ENCODE measurements around the gene SPRYD3.

SPRYD3 gene

DNA sequence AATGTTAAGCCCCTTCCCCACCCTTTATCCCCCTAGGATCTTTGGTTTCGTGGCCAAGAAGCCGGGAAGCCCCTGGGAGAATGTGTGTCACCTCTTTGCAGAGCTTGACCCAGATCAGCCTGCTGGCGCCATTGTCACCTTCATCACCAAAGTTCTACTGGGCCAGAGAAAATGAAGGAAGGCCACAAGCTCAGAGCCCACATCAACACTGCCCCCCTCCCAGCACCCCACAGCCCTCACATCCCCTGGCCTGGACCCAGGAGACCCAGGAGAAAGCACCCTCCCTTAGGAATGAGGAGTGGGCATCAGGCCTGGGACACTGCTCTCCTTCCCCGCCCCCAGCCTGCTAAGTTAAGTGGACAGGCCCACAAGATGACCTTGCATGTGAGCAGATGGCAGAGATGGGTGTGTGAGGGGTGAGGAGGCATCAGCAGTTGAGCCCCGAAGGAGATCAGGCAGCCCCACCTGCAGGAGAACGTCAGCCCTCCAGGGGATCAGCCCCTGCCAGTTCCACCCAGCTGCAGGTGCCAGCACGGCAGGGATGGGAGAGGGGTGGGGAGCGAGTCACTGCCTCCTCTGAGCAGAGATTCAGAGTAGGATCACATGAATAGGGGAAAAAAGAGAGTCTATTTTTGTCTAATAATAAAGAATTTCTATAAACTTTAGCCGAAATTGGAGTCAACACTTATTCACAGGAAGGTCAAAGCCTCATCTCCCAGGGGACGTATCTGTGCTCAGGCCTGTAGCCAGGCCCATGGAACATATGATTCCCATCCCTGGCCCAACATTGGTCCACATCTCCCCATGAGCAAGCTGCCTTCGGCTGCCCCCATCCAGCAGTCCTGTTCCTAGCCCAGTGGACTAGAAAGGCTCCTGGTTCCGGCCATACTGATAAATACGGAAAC, 15.2 kb downstream of the SPRYD3 start:
- no peak overlapping the region for H3K27ac Mint-ChIP-seq
- H3K4me3 Mint-ChIP-seq = no peak overlapping the region
- H3K27me3 Mint-ChIP-seq = no peaks in the 10 kb centered on the region
- H3K9me3 Mint-ChIP-seq = no peaks in the 10 kb centered on the region
- H3K4me1 Mint-ChIP-seq (ENCODE audit: low read depth) = peaks cover 5% of the 10 kb centered on the region
- H3K36me3 Mint-ChIP-seq (ENCODE audit: low read depth) = peaks cover 15% of the 10 kb centered on the region

DNA sequence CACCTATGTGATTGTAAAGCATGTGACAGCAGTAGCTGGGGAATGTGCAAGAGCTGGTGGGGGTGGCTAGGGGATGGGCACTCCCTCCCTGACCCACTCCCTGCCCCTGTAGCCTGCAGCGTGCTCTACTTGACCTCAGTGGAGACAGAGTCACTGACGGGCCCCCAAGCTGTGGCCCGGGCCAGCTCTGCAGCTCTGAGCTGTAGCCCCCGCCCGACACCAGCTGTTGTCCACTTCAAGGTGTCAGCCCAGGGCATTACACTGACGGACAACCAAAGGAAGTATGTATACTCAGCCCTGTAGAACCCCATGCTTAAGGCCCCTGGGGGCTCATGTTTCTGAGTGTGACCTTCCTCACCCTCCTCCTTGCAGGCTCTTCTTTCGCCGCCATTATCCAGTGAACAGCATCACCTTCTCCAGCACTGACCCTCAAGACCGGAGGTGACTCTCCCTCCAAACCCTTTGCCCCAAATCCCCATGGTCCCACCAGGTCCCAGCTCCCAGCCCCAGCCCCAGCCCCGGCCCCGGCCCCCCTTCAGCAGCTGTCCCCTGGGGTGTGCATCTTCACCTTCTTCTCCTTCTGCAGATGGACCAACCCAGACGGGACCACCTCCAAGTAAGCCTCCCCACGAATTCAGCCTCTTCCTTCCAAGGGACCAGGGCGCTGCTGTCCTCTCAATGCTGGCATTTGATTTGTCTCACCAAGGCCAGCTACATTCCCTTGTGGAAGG, 16.0 kb downstream of the SPRYD3 start:
- no peak overlapping the region for H3K4me3 Mint-ChIP-seq
- H3K4me1 Mint-ChIP-seq (ENCODE audit: low read depth) = peaks cover 5% of the 10 kb centered on the region
- no peaks in the 10 kb centered on the region for H3K27me3 Mint-ChIP-seq
- peaks cover 15% of the 10 kb centered on the region for H3K36me3 Mint-ChIP-seq (ENCODE audit: low read depth)
- no peak overlapping the region for H3K27ac Mint-ChIP-seq
- H3K9me3 Mint-ChIP-seq = no peaks in the 10 kb centered on the region

DNA sequence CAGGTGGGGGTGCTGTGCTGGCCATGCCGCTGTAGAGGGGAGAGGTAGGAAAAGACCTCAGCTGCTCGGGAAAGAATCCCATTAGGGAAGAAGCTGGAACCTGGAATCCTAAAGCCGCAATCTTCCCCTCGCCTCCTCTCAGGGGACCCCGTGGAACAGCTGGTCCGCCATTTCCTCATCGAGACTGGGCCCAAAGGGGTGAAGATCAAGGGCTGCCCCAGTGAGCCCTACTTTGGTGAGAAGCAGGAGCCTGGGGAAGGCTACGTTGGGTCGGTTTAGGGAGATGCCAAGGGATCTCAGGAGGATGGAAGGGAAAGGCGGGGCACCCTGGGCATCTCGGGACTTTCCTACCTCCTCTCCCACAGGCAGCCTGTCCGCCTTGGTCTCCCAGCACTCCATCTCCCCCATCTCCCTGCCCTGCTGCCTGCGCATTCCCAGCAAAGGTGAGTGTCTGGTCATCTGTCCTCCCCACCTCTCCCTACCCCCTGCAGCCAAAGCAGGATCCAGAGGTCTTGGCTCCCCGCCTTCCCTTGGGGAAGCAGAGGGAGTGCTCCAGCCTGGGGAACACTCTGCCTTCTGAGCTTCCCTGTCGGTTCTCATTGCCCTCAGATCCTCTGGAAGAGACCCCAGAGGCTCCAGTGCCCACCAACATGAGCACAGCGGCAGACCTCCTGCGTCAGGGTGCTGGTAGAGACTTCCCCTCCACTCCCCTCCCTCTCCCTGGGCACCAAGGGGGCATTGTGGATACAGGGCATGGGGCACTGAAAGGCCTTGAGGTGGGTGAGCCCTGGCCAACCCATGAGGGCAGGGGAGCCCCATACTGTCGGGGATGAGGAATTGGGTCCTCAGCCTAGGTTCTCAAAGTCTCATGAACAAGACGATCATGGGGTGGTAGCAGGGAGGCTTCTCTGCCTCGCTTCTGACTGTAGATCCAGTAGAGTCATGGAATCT, 16.9 kb downstream of the SPRYD3 start:
- H3K9me3 Mint-ChIP-seq = no peaks in the 10 kb centered on the region
- H3K27me3 Mint-ChIP-seq = no peaks in the 10 kb centered on the region
- H3K4me1 Mint-ChIP-seq (ENCODE audit: low read depth) = peaks cover 5% of the 10 kb centered on the region
- peaks cover 15% of the 10 kb centered on the region for H3K36me3 Mint-ChIP-seq (ENCODE audit: low read depth)
- H3K4me3 Mint-ChIP-seq = no peak overlapping the region
- H3K27ac Mint-ChIP-seq = no peak overlapping the region

DNA sequence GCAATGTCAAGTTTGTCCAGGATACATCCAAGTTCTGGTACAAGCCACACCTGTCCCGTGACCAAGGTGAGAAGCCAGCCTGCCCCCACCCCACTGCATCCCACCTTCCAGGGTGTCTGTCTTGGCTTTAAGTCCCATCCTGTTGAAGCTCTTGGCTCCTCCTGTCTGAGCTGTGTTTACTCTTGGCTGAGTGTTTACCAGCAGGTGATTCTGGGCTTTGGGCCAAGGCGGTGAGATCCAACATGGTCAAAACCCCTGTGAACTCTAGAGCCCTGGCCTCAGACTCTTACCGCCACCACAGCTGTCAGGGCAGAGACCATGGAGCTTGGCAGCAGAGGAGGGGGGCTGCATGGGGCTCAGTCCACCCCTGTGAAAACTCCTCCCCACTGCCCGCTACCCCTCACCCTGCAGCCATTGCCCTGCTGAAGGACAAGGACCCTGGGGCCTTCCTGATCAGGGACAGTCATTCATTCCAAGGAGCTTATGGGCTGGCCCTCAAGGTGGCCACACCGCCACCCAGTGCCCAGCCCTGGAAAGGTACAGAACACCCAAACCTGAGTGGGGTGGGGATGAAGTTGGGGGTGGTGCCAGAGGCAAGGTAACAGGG, 17.7 kb downstream of the SPRYD3 start:
- Mint-ChIP-seq H3K27me3 (no peaks in the 10 kb centered on the region), H3K9me3 (no peaks in the 10 kb centered on the region), H3K4me3 (no peak overlapping the region), H3K27ac (no peak overlapping the region), H3K4me1 (ENCODE audit: low read depth) (peaks cover 5% of the 10 kb centered on the region), H3K36me3 (ENCODE audit: low read depth) (peaks cover 13% of the 10 kb centered on the region)

DNA sequence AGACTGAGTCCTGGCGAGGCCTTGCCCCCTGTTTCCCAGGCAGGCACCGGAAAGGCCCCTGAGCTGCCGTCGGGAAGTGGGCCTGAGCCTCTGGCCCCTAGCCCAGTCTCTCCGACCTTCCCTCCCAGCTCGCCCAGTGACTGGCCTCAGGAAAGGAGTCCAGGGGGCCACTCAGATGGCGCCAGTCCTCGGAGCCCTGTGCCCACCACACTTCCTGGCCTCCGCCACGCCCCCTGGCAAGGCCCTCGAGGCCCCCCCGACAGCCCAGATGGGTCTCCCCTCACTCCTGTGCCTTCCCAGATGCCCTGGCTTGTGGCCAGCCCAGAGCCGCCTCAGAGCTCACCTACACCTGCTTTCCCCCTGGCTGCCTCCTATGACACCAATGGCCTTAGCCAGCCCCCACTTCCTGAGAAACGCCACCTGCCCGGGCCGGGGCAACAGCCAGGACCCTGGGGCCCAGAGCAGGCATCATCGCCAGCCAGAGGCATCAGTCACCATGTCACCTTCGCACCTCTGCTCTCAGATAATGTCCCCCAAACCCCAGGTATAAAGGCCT, 18.4 kb downstream of the SPRYD3 start:
- peaks cover 1% of the 10 kb centered on the region for H3K4me1 Mint-ChIP-seq (ENCODE audit: low read depth)
- no peak overlapping the region for H3K27ac Mint-ChIP-seq
- peaks cover 9% of the 10 kb centered on the region for H3K36me3 Mint-ChIP-seq (ENCODE audit: low read depth)
- no peaks in the 10 kb centered on the region for H3K27me3 Mint-ChIP-seq
- H3K4me3 Mint-ChIP-seq = no peak overlapping the region
- H3K9me3 Mint-ChIP-seq = no peaks in the 10 kb centered on the region

DNA sequence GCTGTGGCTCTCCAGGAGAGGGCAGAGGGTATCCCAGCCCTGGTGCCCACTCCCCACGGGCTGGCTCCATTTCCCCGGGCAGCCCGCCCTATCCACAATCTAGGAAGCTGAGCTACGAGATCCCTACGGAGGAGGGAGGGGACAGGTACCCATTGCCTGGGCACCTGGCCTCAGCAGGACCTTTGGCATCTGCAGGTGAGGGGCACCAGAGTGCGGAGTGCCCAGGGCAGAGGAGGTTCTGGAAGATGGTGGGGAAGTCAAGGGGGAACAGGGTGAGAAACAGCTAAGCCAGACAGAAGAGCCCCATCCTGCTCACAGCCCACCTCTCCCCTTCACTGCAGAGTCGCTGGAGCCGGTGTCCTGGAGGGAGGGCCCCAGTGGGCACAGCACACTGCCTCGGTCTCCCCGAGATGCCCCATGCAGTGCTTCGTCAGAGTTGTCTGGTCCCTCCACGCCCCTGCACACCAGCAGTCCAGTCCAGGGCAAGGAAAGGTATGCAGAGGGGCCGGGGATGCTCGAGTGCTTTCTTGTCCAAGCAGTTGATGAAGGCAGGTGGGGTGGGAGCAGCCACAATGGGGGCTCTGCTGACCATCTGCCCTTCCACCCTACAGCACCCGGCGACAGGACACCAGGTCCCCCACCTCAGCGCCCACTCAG, 19.0 kb downstream of the SPRYD3 start:
- no peaks in the 10 kb centered on the region for H3K9me3 Mint-ChIP-seq
- no peaks in the 10 kb centered on the region for H3K4me1 Mint-ChIP-seq (ENCODE audit: low read depth)
- H3K36me3 Mint-ChIP-seq (ENCODE audit: low read depth) = peaks cover 7% of the 10 kb centered on the region
- H3K27ac Mint-ChIP-seq = no peak overlapping the region
- no peaks in the 10 kb centered on the region for H3K27me3 Mint-ChIP-seq
- no peak overlapping the region for H3K4me3 Mint-ChIP-seq

DNA sequence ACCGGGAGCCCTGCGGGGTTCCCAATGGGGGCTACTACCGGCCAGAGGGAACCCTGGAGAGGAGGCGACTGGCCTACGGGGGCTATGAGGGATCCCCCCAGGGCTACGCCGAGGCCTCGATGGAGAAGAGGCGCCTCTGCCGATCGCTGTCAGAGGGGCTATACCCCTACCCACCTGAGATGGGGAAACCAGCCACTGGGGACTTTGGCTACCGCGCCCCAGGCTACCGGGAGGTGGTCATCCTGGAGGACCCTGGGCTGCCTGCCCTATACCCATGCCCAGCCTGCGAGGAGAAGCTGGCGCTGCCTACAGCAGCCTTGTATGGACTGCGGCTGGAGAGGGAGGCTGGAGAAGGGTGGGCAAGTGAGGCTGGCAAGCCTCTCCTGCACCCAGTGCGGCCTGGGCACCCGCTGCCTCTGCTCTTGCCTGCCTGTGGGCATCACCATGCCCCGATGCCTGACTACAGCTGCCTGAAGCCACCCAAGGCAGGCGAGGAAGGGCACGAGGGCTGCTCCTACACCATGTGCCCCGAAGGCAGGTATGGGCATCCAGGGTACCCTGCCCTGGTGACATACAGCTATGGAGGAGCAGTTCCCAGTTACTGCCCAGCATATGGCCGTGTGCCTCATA, 19.6 kb downstream of the SPRYD3 start:
- Mint-ChIP-seq H3K27ac (no peak overlapping the region), H3K36me3 (ENCODE audit: low read depth) (peaks cover 3% of the 10 kb centered on the region), H3K4me3 (no peak overlapping the region), H3K9me3 (no peaks in the 10 kb centered on the region), H3K4me1 (ENCODE audit: low read depth) (no peaks in the 10 kb centered on the region), H3K27me3 (no peaks in the 10 kb centered on the region)

DNA sequence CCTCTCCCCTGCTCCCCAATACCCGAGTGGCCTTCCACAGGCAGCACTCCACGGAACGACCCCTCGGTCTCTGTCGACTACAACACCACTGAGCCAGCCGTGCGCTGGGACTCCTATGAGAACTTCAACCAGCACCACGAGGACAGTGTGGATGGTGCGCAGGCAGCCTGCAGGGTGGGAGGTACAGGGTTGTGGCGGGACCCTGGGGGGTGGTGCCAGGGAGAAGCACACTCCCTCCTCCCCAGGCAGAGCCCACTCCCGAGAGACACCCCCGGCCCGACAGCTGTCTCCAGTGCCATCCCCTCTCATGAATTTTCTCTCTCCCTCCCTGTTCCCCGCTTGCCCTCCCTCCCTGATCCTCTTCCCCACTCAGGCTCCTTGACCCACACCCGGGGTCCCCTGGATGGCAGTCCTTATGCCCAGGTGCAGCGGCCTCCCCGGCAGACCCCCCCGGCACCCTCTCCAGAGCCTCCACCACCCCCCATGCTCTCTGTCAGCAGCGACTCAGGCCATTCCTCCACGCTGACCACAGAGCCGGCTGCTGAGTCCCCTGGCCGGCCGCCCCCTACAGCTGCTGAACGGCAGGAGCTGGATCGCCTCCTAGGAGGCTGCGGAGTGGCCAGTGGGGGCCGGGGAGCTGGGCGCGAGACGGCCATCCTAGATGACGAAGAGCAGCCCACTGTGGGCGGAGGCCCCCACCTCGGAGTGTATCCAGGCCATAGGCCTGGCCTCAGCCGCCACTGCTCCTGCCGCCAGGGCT, 20.3 kb downstream of the SPRYD3 start:
- H3K9me3 Mint-ChIP-seq = no peaks in the 10 kb centered on the region
- H3K27ac Mint-ChIP-seq = no peak overlapping the region
- no peak overlapping the region for H3K4me3 Mint-ChIP-seq
- H3K36me3 Mint-ChIP-seq (ENCODE audit: low read depth) = peaks cover 2% of the 10 kb centered on the region
- peaks cover 5% of the 10 kb centered on the region for H3K4me1 Mint-ChIP-seq (ENCODE audit: low read depth)
- no peaks in the 10 kb centered on the region for H3K27me3 Mint-ChIP-seq

DNA sequence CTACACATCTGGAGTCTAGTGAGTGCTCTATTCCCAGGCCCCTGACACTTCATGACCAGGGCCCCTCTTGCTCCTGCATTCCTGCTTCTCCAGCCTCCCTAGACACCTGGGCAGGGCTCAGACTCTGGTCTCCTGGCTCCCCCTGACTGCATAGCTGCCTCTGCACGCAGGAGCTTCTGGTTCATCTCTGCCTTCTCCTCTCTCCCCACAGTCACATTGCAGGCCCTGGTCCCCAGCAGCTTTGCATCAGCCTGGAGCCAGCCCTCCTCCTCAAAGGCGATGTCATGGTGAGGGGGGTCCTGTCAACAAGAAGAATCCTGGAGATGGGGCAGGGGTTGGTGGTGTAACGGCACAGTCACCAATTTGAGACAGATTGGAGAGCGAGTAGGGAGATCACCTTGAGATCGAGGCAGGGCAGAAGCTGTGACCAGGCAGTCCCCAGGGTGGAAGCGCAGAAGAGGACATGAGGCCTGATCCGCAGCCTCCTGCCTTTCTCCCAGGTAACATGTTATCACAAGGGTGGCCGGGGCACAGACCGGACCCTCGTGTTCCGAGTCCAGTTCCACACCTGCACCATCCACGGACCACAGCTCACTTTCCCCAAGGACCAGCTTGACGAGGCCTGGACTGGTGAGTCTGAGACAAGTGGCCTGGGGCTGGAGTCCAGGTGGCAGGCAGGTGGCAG, 21.2 kb downstream of the SPRYD3 start:
- Mint-ChIP-seq H3K9me3 (no peaks in the 10 kb centered on the region), H3K4me1 (ENCODE audit: low read depth) (peaks cover 8% of the 10 kb centered on the region), H3K27ac (no peak overlapping the region), H3K36me3 (ENCODE audit: low read depth) (no peaks in the 10 kb centered on the region), H3K4me3 (no peak overlapping the region), H3K27me3 (no peaks in the 10 kb centered on the region)

DNA sequence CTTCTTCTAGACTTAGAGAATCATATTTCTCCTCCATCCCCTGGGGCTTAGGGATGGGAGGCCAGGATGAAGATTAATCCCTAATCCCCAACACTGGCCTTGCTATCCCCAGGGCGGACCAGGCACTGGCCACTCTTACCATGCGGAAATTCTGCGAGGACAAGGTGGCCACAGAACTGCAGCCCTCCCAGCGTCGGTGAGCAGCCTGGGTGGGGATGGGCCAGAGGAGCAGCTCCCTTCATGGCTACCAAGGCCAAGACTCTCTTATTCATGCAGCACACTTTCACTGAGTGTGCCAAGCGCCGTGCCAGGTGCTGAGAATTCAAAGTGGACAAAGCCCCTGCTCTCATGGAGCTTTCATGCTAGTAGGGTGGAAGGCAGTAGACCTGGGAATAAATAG, 22.3 kb downstream of the SPRYD3 start:
- H3K36me3 Mint-ChIP-seq (ENCODE audit: low read depth) = no peaks in the 10 kb centered on the region
- H3K4me1 Mint-ChIP-seq (ENCODE audit: low read depth) = peaks cover 8% of the 10 kb centered on the region
- no peaks in the 10 kb centered on the region for H3K9me3 Mint-ChIP-seq
- no peaks in the 10 kb centered on the region for H3K27me3 Mint-ChIP-seq
- H3K27ac Mint-ChIP-seq = no peak overlapping the region
- no peak overlapping the region for H3K4me3 Mint-ChIP-seq

DNA sequence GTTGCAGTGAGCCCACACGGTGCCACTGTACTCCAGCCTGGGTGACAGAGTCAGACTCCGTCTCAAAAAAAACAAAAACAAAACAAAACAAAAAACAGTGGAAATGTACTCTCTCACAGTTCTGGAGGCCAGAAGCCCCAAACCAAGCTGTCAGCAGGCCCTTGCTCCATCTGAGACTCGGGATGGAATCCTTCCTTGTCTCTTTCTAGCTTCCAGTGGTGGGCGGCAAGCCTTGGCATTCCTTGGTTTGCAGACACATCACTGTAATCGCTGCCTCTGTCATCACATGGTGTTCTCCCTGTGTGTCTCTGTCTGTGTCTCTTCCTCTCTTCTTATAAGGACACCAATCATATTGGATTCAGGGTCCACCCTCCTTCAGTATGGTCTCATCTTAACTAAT, 22.9 kb downstream of the SPRYD3 start:
- no peak overlapping the region for H3K27ac Mint-ChIP-seq
- no peak overlapping the region for H3K4me3 Mint-ChIP-seq
- no peaks in the 10 kb centered on the region for H3K36me3 Mint-ChIP-seq (ENCODE audit: low read depth)
- no peaks in the 10 kb centered on the region for H3K27me3 Mint-ChIP-seq
- H3K4me1 Mint-ChIP-seq (ENCODE audit: low read depth) = peaks cover 8% of the 10 kb centered on the region
- no peaks in the 10 kb centered on the region for H3K9me3 Mint-ChIP-seq

DNA sequence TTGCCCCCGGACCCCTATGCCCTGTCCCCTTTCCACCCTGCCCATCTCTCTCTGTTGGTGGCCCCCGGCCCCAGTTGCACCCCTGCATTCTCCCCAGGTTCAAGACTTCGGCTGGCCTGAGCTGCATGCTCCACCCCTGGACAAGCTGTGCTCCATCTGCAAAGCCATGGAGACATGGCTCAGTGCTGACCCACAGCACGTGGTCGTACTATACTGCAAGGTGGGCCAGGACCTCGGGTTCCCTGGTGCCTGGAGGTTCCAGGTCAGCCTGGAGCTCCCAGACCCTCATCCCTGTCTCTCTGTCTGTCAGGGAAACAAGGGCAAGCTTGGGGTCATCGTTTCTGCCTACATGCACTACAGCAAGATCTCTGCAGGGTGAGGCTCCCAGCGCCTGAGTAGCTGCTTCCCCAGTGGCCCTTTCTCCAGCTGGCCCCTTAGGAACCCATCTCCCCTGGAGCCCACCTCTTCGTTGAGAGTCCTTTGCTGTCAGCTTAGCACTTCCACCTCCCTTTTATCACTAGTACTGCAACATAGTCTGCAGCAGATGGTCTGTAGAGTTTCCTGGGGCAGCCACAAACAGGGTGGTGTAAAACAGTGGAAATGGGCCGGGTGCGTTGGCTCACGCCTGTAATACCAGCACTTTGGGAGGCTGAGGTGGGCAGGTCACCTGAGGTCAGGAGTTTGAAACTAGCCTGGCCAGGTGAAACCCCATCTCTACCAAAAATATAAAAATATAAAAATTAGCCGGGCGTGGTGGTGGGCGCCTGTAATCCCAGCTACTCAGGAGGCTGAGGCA, 23.5 kb downstream of the SPRYD3 start:
- no peaks in the 10 kb centered on the region for H3K36me3 Mint-ChIP-seq (ENCODE audit: low read depth)
- H3K4me3 Mint-ChIP-seq = no peak overlapping the region
- peaks cover 8% of the 10 kb centered on the region for H3K4me1 Mint-ChIP-seq (ENCODE audit: low read depth)
- no peaks in the 10 kb centered on the region for H3K9me3 Mint-ChIP-seq
- no peaks in the 10 kb centered on the region for H3K27me3 Mint-ChIP-seq
- H3K27ac Mint-ChIP-seq = no peak overlapping the region

Data from stimulated activated naive CD8-positive, alpha-beta T cell treated with anti-CD3 and anti-CD28 coated beads, Interleukin-15, Interleukin-2, amounts not matched to agents 100 ng/mL and 50 ng/mL, for 24 hours (primary cell).